DLD1 (cell line): ENCODE measurements around the gene LGR6.
"Not testable (repeated sequence)": the region's sequence is repeated elsewhere in the genome, so short reads cannot be mapped to it uniquely, and the experiment has no call there.

Experiments used
- in situ Hi-C: cut with HindIII; loops from 2 replicates; pipeline ENCODE4 v1.10.0; 2017; ENCODE audit warnings: low sequenced_read_pairs

LGR6 gene

DNA sequence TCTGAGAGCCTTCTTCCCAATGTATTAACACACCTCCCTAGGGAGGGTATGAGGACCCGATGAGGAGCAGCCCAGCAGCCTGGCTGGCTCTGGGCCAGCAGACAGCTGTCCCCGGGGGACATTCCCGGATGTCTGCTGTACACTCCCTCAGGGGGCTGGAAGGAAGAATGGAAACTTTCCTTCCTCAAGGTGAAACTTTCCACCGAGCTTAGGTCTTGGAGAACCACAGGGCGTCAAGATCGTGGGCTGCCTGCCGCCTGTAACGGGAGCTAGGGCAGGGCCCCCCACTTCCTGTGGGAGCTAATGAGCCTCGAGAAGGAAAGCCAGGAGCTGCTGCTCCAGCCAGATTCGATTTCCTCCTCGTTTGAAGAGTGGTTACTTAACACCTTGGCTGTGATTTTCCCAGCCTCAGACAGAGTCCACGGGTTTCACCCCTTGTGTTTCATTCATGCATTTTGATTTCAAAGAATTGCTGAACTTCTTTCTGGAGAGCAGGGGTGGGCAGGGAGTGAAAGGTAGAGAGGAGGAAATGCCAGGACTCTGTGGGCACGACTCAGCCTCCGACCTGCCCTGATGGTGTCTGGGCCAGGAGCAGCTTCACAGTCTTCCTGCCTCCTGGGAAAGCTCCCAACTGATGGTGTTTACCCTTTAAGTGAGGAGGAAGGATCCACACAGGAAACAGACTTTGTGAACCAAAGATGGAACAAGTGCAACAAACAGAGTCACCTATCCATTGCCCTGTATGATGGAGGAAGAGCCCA is 118.5 kb downstream of the LGR6 start:
- in situ Hi-C loops = no loop called here

- in situ Hi-C loops = no loop called here
Measured at GRCh38 chr1:202315576-202316168, 122.1 kb downstream of the LGR6 start.

- in situ Hi-C loops = no loop called here
Measured at GRCh38 chr1:202316186-202316585, 122.6 kb downstream of the LGR6 start.

DNA sequence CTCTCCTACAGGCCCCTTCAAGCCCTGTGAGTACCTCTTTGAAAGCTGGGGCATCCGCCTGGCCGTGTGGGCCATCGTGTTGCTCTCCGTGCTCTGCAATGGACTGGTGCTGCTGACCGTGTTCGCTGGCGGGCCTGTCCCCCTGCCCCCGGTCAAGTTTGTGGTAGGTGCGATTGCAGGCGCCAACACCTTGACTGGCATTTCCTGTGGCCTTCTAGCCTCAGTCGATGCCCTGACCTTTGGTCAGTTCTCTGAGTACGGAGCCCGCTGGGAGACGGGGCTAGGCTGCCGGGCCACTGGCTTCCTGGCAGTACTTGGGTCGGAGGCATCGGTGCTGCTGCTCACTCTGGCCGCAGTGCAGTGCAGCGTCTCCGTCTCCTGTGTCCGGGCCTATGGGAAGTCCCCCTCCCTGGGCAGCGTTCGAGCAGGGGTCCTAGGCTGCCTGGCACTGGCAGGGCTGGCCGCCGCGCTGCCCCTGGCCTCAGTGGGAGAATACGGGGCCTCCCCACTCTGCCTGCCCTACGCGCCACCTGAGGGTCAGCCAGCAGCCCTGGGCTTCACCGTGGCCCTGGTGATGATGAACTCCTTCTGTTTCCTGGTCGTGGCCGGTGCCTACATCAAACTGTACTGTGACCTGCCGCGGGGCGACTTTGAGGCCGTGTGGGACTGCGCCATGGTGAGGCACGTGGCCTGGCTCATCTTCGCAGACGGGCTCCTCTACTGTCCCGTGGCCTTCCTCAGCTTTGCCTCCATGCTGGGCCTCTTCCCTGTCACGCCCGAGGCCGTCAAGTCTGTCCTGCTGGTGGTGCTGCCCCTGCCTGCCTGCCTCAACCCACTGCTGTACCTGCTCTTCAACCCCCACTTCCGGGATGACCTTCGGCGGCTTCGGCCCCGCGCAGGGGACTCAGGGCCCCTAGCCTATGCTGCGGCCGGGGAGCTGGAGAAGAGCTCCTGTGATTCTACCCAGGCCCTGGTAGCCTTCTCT is 124.6 kb downstream of the LGR6 start:
- in situ Hi-C loops = no loop called here

- in situ Hi-C loops = no loop called here
Measured at GRCh38 chr1:202319381-202320080, 125.9 kb downstream of the LGR6 start.

- in situ Hi-C loops = no loop called here
Measured at GRCh38 chr1:202320081-202320405, 126.4 kb downstream of the LGR6 start.

GRCh38 chr1:202323731-202324130 is 130.1 kb downstream of the LGR6 start:
- in situ Hi-C loops = no loop called here

DNA sequence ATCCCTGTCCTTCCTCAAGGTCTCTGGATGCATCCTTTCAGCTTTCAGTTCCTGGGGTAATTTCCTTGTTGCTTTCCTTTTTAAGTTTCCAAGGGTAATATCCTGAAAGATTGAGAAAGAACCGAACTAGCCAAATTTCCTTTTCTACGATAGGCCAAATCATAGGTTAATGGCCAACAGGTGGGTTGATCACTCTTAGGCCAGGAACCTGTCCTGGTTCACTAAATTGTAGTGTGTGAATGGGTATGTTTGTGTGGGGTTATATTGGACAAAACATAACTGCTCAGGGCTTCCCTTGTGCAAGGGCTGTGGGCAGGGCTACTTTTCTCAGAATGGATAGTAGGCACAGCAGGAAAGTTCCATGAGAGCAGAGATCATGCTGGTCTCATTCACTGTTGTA is 131.0 kb downstream of the LGR6 start:
- in situ Hi-C loops = no loop called here

- in situ Hi-C loops = no loop called here
Measured at GRCh38 chr1:202329891-202330290, 136.3 kb downstream of the LGR6 start.

- in situ Hi-C loops = no loop called here
Measured at GRCh38 chr1:202333861-202334260, 140.3 kb downstream of the LGR6 start.

GRCh38 chr1:202343652-202344349 is 150.2 kb downstream of the LGR6 start:
- in situ Hi-C loops = no loop called here

DNA sequence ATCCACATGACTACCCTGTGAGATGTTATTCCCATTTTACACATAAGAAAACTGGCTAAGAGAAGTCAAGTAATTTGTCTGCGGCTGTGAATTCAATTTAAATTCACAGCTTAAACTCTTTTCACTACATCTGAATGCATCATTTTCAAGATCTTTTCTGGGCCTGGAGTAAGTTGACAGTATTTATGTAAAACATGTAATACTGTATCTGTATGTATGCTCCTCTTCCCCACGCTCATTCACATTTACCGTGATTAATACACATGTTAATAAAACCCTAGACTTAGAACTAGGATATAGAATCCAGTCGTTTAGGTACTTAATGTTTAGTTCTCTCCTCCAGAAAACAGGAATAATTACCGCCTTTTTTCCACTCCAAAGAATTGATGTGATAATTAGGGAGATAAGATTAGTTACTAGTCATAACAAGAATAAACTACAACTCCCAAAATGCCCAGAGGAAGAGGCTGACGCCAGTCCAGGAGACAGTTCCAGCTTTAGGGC is 154.5 kb downstream of the LGR6 start:
- in situ Hi-C loops = no loop called here

- in situ Hi-C loops = no loop called here
Measured at GRCh38 chr1:202348509-202349205, 155.1 kb downstream of the LGR6 start, which contains the start of gene PPP1R12B. Gene PPP1R12B (plus strand): TSS chr1:202348699. CDS start chr1:202348852, 153 bp downstream.

GRCh38 chr1:202349206-202349928 is 155.8 kb downstream of the LGR6 start:
- in situ Hi-C loops = no loop called here

- in situ Hi-C loops = no loop called here
Measured at GRCh38 chr1:202351725-202352124, 158.1 kb downstream of the LGR6 start.

DNA sequence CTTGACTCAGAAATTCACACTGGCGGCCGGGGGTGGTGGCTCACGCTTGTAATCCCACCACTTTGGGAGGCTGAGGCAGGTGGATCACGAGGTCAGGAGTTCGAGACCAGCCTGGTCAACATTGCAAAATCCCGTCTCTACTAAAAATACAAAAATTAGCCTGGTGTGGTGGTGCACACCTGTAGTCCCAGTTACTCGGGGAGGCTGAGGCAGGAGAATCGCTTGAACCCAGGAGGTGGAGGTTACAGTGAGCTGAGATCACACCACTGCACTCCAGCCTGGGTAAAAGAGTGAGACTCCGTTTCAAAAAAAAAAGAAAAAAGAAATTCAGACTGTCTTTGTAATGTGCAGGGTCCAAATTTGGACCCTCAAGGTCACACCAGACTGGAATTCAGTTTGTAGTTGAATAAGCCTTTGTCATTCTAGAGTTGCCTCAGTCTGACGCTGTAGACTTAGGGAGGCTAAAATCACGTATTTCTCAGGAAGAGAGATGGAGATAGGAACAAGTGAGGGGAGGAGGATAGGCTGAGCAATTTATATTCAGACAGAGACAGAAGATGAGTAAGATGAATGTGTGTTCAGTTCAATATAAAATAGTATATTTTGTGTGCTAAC is 159.1 kb downstream of the LGR6 start:
- in situ Hi-C loops = not testable (repeated sequence)

- in situ Hi-C loops = no loop called here
Measured at GRCh38 chr1:202355944-202356553, 162.4 kb downstream of the LGR6 start.

- in situ Hi-C loops = no loop called here
Measured at GRCh38 chr1:202357506-202357905, 163.9 kb downstream of the LGR6 start.
